ENCODE results near the gene SIRPB2.

DNA sequence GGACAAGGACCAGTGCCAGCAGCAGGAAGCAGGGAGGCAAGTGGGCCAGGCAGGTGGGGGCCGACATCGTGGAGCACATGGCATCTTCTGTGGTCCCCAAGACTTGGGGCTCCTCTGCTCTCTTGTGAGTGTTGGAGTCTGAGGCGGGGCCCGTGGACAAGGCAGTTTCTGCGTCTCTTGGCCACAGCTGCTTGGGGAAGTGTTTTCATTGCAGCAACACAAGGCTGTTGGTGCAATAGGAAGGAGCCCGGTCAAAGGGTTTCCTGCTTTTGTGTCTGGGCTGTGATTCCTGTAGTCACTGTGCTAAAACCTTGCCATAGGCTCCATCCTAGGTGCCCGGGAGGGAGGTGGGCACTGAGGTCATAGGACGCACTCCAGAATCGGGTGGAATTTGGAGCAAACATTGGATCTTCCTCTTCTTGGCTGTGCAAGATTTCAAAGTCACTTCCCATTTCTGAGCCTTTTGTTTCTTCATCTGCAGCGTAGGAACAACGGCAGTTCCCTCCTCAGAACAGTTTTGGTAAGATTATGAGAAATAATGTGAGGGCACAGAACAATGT is at the start of gene SIRPB2:
- TF ChIP-seq, protein P1, sequence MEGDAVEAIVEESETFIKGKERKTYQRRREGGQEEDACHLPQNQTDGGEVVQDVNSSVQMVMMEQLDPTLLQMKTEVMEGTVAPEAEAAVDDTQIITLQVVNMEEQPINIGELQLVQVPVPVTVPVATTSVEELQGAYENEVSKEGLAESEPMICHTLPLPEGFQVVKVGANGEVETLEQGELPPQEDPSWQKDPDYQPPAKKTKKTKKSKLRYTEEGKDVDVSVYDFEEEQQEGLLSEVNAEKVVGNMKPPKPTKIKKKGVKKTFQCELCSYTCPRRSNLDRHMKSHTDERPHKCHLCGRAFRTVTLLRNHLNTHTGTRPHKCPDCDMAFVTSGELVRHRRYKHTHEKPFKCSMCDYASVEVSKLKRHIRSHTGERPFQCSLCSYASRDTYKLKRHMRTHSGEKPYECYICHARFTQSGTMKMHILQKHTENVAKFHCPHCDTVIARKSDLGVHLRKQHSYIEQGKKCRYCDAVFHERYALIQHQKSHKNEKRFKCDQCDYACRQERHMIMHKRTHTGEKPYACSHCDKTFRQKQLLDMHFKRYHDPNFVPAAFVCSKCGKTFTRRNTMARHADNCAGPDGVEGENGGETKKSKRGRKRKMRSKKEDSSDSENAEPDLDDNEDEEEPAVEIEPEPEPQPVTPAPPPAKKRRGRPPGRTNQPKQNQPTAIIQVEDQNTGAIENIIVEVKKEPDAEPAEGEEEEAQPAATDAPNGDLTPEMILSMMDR (conservative IDR thresholded peaks at IDR 0.05; ENCODE audit: low read length): no peak
- no peak for TF ChIP-seq EZH2phosphoT487 (IDR thresholded peaks at IDR 0.05; ENCODE audit: borderline replicate concordance, low read depth, low read length)

All from OCI-LY7 (cell line).